ENCODE measurements around the gene SLC37A1.
A peak's percentile ranks its signal among the peaks of the same experiment; 100 is the strongest.

The SLC37A1 gene

GRCh38 chr21:42548687-42549406 lies 35.2 kb downstream of the SLC37A1 start (continued):
- no peak for TF ChIP-seq ZNF37A (tag by site-specific recombination; IDR thresholded peaks at IDR 0.05)
- no peak for TF ChIP-seq ZNF239 (tag by site-specific recombination; IDR thresholded peaks at IDR 0.05)
- TF ChIP-seq ZNF843 (tag by site-specific recombination; IDR thresholded peaks at IDR 0.05) = no peak
- TF ChIP-seq REST (tag by site-specific recombination; IDR thresholded peaks at IDR 0.05) = no peak

GRCh38 chr21:42550817-42551216 lies 37.2 kb downstream of the SLC37A1 start:
- Histone ChIP-seq H3K4me1 (ENCODE audit: control insufficient read depth, insufficient read depth, low read length) (no peaks in the 10 kb centered on the region), H3K9me3 (ENCODE audit: control insufficient read depth, insufficient read depth, low read depth, low read length) (no peaks in the 10 kb centered on the region), H3K27ac (ENCODE audit: extremely low read depth, low read depth, low read length) (no peak overlapping the region), H3K4me3 (ENCODE audit: low read depth, low read length) (no peak overlapping the region), H3K36me3 (ENCODE audit: control insufficient read depth in 2 of 2, insufficient read depth in 1 of 2, low read length in 2 of 2) (peaks cover 0 to 19% of the 10 kb centered on the region in 2 experiments; a peak in 1 of 3 replicates)
- TF ChIP-seq ZNF211 (tag by site-specific recombination; IDR thresholded peaks at IDR 0.05; ENCODE audit: low read depth) (no peak), ZNF169 (tag by site-specific recombination; IDR thresholded peaks at IDR 0.05) (no peak), ZNF621 (tag by site-specific recombination; IDR thresholded peaks at IDR 0.05) (no peak)
- POLR2A ChIA-PET = no interaction called here
- CTCF ChIA-PET = no interaction called here

- no peaks in the 10 kb centered on the region for H3K4me1 ChIP-seq (ENCODE audit: control insufficient read depth, insufficient read depth, low read length)
- H3K4me3 ChIP-seq (ENCODE audit: low read depth, low read length) = no peak overlapping the region
- ChIA-PET POLR2A (no interaction called here), CTCF (no interaction called here)
- peaks cover 0 to 12% of the 10 kb centered on the region in 2 experiments; a peak in 1 of 3 replicates for H3K36me3 ChIP-seq (ENCODE audit: control insufficient read depth in 2 of 2, insufficient read depth in 1 of 2, low read length in 2 of 2)
- no peak overlapping the region for H3K27ac ChIP-seq (ENCODE audit: extremely low read depth, low read depth, low read length)
- H3K9me3 ChIP-seq (ENCODE audit: control insufficient read depth, insufficient read depth, low read depth, low read length) = no peaks in the 10 kb centered on the region
- TF ChIP-seq PBX3 (CRISPR knock-in tag; IDR thresholded peaks at IDR 0.05) = no peak
- TF ChIP-seq, protein P1, sequence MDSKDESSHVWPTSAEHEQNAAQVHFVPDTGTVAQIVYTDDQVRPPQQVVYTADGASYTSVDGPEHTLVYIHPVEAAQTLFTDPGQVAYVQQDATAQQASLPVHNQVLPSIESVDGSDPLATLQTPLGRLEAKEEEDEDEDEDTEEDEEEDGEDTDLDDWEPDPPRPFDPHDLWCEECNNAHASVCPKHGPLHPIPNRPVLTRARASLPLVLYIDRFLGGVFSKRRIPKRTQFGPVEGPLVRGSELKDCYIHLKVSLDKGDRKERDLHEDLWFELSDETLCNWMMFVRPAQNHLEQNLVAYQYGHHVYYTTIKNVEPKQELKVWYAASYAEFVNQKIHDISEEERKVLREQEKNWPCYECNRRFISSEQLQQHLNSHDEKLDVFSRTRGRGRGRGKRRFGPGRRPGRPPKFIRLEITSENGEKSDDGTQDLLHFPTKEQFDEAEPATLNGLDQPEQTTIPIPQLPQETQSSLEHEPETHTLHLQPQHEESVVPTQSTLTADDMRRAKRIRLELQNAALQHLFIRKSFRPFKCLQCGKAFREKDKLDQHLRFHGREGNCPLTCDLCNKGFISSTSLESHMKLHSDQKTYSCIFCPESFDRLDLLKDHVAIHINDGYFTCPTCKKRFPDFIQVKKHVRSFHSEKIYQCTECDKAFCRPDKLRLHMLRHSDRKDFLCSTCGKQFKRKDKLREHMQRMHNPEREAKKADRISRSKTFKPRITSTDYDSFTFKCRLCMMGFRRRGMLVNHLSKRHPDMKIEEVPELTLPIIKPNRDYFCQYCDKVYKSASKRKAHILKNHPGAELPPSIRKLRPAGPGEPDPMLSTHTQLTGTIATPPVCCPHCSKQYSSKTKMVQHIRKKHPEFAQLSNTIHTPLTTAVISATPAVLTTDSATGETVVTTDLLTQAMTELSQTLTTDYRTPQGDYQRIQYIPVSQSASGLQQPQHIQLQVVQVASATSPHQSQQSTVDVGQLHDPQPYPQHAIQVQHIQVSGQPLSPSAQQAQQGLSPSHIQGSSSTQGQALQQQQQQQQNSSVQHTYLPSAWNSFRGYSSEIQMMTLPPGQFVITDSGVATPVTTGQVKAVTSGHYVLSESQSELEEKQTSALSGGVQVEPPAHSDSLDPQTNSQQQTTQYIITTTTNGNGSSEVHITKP (tag by site-specific recombination; IDR thresholded peaks at IDR 0.05) = no peak
- no peak for TF ChIP-seq ZNF701 (tag by site-specific recombination; IDR thresholded peaks at IDR 0.05)
- no peak for TF ChIP-seq OSR2 (tag by site-specific recombination; IDR thresholded peaks at IDR 0.05)
- 0 out of 2 replicates have a peak, but pooled peaks have one; percentile 26 for TF ChIP-seq ZNF24 (tag by site-specific recombination; IDR thresholded peaks at IDR 0.05)
- no peak for TF ChIP-seq ZNF76 (tag by site-specific recombination; IDR thresholded peaks at IDR 0.05; ENCODE audit: borderline replicate concordance, low read depth)
These were observed 39.0 kb downstream of the SLC37A1 start for GRCh38 chr21:42552407-42553336.
